Activated CD4-positive, alpha-beta T cell treated with anti-CD3 and anti-CD28 coated beads, Interleukin-2, amount 10 ng/mL, durations not matched to agents 7 days and 5 days (primary cell): ENCODE data around the gene DNMT3A. TPM values are rescaled to one million over a fixed set of nuclear protein-coding genes. Genes with fewer than 3 reads are reported as not detected.
A peak's percentile ranks its signal among the peaks of the same experiment; 100 is the strongest.

Experiments used
- CTCF ChIA-PET: fragments of 350-600 bp; sonication (Branson Sonifier 250); formaldehyde crosslinking; loops from one replicate; lab custom pipeline; 2021; ENCODE audit warnings: antibody characterized with exemption; lab: Charles Lee
- POLR2A ChIA-PET: fragments of 350-600 bp; sonication (Branson Sonifier 250); formaldehyde crosslinking; loops from one replicate; lab custom pipeline; 2021; ENCODE audit warnings: antibody characterized with exemption; lab: Charles Lee
- DNase-seq: peaks from one replicate; pipeline ENCODE4 v3.0.0-alpha.2; 2020
- H3K27ac Mint-ChIP-seq: one replicate; pipeline ENCODE4 v1.8.0; 2021; ENCODE audit warnings: mild to moderate bottlenecking, moderate library complexity, mixed read lengths
- H3K27me3 Mint-ChIP-seq: one replicate; pipeline ENCODE4 v1.8.0; 2021; ENCODE audit warnings: mixed read lengths
- H3K36me3 Mint-ChIP-seq: one replicate; pipeline ENCODE4 v1.8.0; 2021; ENCODE audit warnings: low read depth, mixed read lengths
- H3K4me1 Mint-ChIP-seq: one replicate; pipeline ENCODE4 v1.8.0; 2021; ENCODE audit warnings: mixed read lengths
- H3K4me3 Mint-ChIP-seq: one replicate; pipeline ENCODE4 v1.8.0; 2021; ENCODE audit warnings: mild to moderate bottlenecking, moderate library complexity, mixed read lengths
- H3K9me3 Mint-ChIP-seq: one replicate; pipeline ENCODE4 v1.8.0; 2021; ENCODE audit warnings: mixed read lengths
- total RNA-seq, 2 experiments: library from RNA; stranded (reverse); gene quantifications; one replicate each; pipeline ENCODE4 v1.2.3, GENCODE V29; 2021

DNMT3A gene
- total RNA-seq, 2 experiments from 2014 or later: 55.9 to 62.3 TPM

DNA sequence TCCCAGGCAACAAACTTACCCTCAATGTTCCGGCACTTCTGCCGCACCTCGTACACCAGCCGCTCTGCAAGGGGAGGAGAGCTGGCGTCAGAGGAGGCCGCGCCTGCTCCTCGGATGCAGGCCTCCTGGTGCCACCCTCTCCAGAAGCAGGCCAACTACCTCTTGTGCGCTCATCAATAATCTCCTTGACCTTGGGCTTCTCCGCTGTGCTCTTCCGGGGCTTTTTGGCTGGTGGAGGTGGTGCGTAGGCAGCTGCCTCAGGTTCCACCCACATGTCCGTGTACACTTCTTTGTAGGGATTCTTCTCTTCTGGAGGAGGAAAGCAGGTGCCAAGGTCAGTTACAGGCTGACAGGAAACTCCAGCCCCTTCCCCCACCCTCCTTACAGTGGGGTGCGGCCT, 95.7 kb downstream of the DNMT3A start:
- Mint-ChIP-seq H3K27ac (no peak overlapping the region), H3K9me3 (no peaks in the 10 kb centered on the region), H3K36me3 (peaks cover 40% of the 10 kb centered on the region), H3K27me3 (no peaks in the 10 kb centered on the region), H3K4me1 (peaks cover 17% of the 10 kb centered on the region), H3K4me3 (no peak overlapping the region)
- ChIA-PET CTCF (no interaction called here), POLR2A (no interaction called here)
- no peak for DNase-seq

DNA sequence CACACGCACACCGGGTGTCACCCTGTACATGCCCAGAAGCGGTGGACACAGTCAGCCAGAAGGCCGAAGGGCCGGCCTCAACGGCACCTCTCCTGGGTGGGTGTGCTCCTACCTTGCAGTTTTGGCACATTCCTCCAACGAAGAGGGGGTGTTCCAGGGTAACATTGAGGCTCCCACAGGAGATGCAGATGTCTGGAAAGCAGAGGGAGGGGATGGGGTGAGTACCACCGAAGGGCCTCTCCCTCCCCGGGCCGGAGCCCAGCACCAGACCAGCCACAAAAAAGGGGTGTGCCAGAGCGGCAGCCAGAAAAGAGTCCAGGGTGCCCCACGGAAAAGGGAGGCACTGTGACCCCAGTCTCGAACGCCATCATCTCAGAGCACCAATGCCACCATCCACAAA, 96.6 kb downstream of the DNMT3A start:
- CTCF ChIA-PET: no interaction called here

DNA sequence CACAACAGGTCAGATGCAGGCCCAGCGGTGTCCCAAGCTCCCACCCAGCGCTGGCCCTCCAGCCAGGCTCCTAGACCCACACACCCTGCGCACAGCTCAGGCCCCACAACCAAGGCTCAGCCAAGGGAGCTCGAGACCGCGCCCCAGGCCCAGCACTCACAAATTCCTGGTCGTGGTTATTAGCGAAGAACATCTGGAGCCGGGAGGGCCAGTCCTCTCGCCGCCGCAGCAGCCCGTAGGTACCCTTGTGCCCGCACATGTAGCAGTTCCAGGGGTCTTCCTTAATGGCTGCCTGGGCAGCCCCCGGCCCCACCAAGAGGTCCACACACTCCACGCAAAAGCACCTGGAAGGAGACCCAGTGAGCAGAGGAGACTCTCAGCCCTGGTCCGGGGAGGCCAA, 97.7 kb downstream of the DNMT3A start:
- no peaks in the 10 kb centered on the region for H3K4me1 Mint-ChIP-seq
- CTCF ChIA-PET: no interaction called here

More for the DNA sequence above, 96.6 kb downstream of the DNMT3A start:
- no peak for DNase-seq
- Mint-ChIP-seq H3K36me3 (peaks cover 43% of the 10 kb centered on the region), H3K9me3 (no peaks in the 10 kb centered on the region), H3K4me1 (peaks cover 10% of the 10 kb centered on the region), H3K4me3 (no peak overlapping the region), H3K27ac (no peak overlapping the region), H3K27me3 (no peaks in the 10 kb centered on the region)
- POLR2A ChIA-PET: no interaction called here

DNA sequence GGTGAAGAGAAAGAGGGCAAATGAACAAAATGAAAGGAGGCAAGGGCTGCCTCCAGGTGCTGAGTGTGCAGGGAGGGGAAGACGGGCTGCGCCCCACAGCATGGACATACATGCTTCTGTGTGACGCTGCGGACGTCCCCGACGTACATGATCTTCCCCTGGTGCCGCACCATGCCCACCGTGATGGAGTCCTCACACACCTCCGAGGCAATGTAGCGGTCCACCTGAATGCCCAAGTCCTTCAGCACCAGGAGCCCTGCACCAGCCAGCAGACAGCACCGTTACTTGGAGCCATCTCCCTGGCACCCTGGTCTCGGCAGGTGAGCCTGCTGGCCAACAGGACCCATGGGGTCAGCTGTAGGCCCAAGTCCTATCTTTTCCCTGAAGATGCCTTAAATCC, 100.3 kb downstream of the DNMT3A start:
- Mint-ChIP-seq H3K4me1 (no peaks in the 10 kb centered on the region), H3K36me3 (peaks cover 48% of the 10 kb centered on the region), H3K4me3 (no peak overlapping the region), H3K27me3 (no peaks in the 10 kb centered on the region), H3K27ac (no peak overlapping the region), H3K9me3 (no peaks in the 10 kb centered on the region)
- no peak for DNase-seq
- ChIA-PET POLR2A (no interaction called here), CTCF (interaction anchor here (0.6 to 1.0 kb wide), 3 partner anchors 14 to 59 kb away, joined by 3 read pairs; no protein-coding TSS in a partner anchor)

More for the DNA sequence above, 97.7 kb downstream of the DNMT3A start:
- Mint-ChIP-seq H3K4me3 (no peak overlapping the region), H3K36me3 (peaks cover 45% of the 10 kb centered on the region), H3K27ac (no peak overlapping the region), H3K27me3 (no peaks in the 10 kb centered on the region), H3K9me3 (no peaks in the 10 kb centered on the region)
- DNase-seq: no peak
- POLR2A ChIA-PET: no interaction called here

DNA sequence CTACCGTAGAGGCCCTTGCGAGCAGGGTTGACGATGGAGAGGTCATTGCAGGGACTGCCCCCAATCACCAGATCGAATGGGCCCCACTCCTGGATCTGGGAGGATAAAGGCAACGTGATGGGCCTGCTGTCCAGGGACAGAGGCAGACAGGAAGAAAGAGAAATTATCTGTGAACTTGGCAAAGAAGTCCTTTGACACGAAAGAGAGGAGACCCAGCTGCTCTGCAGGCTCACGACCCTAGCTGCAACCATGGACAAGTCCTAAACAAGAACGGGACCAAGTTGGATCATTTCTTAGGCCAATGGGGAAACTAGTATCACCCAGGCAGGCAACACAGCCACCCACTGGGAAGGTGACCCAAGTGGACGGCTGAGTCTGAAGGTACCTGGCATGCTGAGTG, 101.1 kb downstream of the DNMT3A start:
- H3K4me1 Mint-ChIP-seq: no peaks in the 10 kb centered on the region
- ChIA-PET CTCF (no interaction called here), POLR2A (no interaction called here)
- H3K36me3 Mint-ChIP-seq: peaks cover 50% of the 10 kb centered on the region
- peak overlapping the region; percentile 27 for H3K27ac Mint-ChIP-seq
- no peak for DNase-seq
- no peaks in the 10 kb centered on the region for H3K27me3 Mint-ChIP-seq
- no peaks in the 10 kb centered on the region for H3K9me3 Mint-ChIP-seq
- no peak overlapping the region for H3K4me3 Mint-ChIP-seq

DNA sequence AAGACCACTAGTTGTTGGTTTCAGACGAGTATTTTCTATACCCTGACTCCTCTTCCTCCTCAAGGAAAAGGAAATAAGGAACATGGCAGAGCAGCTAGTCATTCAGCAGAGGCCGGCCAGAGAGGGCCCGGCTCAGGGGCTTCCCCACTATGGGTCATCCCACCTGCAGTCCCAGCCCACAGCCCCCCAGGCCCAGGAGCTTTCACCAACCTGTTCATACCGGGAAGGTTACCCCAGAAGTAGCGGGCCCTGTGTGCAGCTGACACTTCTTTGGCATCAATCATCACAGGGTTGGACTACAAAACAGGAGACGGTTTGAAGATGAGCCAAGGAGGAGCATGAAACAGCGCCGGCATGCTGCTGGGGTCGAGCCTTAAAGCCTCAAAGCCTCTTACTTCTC, 102.8 kb downstream of the DNMT3A start:
- ChIA-PET POLR2A (no interaction called here), CTCF (no interaction called here)
- no peaks in the 10 kb centered on the region for H3K9me3 Mint-ChIP-seq
- no peaks in the 10 kb centered on the region for H3K27me3 Mint-ChIP-seq
- H3K4me3 Mint-ChIP-seq: no peak overlapping the region
- no peaks in the 10 kb centered on the region for H3K4me1 Mint-ChIP-seq
- peak overlapping the region; percentile 9 for H3K27ac Mint-ChIP-seq
- H3K36me3 Mint-ChIP-seq: peaks cover 59% of the 10 kb centered on the region
- DNase-seq: no peak

DNA sequence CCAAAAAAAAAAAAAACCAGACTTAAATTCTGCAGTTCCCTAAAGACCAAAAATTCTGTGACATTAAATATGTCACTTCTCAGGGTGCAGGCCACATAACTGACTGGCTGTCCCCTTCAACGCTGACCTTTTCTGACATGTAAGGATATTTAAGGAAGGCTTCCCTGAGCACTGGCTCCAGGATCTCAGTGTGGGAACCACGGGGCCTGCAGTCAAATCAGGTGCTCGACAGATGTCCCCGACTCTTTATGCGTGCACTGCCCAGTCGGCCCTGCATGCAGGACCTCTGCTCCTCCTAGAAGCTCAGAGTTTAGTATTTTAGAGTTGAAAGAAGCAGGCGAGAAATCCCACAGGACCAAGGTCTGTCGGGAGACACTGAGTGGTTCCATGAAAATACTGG, 104.0 kb downstream of the DNMT3A start:
- H3K9me3 Mint-ChIP-seq: no peaks in the 10 kb centered on the region
- ChIA-PET POLR2A (no interaction called here), CTCF (no interaction called here)
- no peaks in the 10 kb centered on the region for H3K4me1 Mint-ChIP-seq
- DNase-seq: no peak
- no peak overlapping the region for H3K27ac Mint-ChIP-seq
- H3K36me3 Mint-ChIP-seq: peaks cover 57% of the 10 kb centered on the region
- no peaks in the 10 kb centered on the region for H3K27me3 Mint-ChIP-seq
- no peak overlapping the region for H3K4me3 Mint-ChIP-seq

DNA sequence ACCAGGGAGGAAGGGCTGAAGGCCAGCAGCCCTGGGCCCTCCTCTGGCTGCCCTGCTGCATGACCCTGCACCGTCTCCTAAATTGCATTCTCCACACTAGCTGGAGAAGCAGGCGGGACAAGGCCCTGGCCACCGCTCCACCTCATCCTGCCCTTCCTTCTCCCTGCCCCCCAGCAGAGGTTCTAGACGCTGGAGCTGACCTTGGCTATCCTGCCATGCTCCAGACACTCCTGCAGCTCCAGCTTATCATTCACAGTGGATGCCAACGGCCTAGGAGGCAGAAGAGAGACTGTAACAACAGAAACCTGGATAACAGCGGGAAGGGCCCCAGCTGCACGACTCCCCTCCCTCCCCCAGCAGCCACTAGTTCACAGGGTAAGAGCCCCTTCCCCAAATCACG, 105.0 kb downstream of the DNMT3A start:
- H3K27me3 Mint-ChIP-seq: no peaks in the 10 kb centered on the region
- H3K4me1 Mint-ChIP-seq: no peaks in the 10 kb centered on the region
- POLR2A ChIA-PET: no interaction called here
- peaks cover 49% of the 10 kb centered on the region for H3K36me3 Mint-ChIP-seq
- H3K27ac Mint-ChIP-seq: no peak overlapping the region
- no peaks in the 10 kb centered on the region for H3K9me3 Mint-ChIP-seq
- no peak overlapping the region for H3K4me3 Mint-ChIP-seq
- no peak for DNase-seq
- CTCF ChIA-PET: interaction anchor here (1.0 kb wide), 1 partner anchor 19 kb away, joined by 3 read pairs; no protein-coding TSS in a partner anchor

DNA sequence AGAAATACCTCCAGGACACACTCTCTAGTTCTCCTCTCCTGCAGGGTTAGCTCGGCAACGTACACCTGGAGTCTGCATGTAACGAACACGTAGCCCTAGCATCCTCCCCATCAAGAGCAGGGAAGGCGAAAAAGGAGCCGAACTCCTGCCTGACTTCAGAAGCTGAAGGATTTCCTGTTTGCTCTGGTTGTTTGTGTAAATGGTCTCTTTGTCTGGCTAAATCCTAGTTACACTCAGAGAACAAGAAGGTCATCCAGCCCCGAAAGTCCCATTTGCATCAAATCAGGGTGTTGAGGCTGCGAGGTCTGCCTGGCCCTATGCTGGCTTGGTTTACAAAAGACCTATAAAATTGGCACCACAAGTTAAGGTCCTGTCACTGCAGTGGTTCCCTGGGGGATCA, 107.0 kb downstream of the DNMT3A start:
- Mint-ChIP-seq H3K27me3 (no peaks in the 10 kb centered on the region), H3K27ac (no peak overlapping the region), H3K9me3 (no peaks in the 10 kb centered on the region), H3K36me3 (peaks cover 41% of the 10 kb centered on the region), H3K4me3 (no peak overlapping the region), H3K4me1 (no peaks in the 10 kb centered on the region)
- POLR2A ChIA-PET: no interaction called here
- DNase-seq: no peak
- CTCF ChIA-PET: interaction anchor here (0.8 kb wide), 1 partner anchor 622 kb away, joined by 8 read pairs; no protein-coding TSS in a partner anchor

DNA sequence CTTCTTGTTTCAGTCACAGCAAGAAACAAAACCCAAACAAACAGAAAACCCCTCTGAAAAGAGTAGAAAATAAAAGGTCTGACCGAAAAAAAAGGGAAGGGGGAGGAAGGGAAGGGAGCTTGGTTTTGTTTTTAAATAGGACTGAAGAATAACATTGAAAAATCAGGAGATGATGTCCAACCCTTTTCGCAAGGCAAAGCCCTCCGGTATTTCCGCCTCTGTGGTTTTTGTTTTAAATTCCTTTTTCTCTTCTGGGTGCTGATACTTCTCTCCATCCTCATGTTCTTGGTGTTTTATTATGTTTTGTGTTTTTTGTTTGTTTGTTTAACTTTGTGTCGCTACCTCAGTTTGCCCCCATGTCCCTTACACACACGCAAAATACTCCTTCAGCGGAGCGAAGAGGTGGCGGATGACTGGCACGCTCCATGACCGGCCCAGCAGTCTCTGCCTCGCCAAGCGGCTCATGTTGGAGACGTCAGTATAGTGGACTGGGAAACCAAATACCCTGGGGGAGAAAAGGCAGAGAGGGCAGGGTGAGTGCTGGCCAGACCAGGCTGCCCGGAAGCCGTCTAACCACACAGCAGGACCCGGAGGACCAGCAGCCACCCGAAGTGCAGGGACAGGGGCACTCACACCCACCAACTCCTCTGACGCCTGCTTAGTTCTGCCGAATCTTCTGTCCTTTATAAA, 107.7 kb downstream of the DNMT3A start:
- no peak for DNase-seq
- peaks cover 38% of the 10 kb centered on the region for H3K36me3 Mint-ChIP-seq
- no peaks in the 10 kb centered on the region for H3K27me3 Mint-ChIP-seq
- POLR2A ChIA-PET: no interaction called here
- CTCF ChIA-PET: interaction anchor here (0.8 kb wide), 1 partner anchor 621 kb away, joined by 8 read pairs; no protein-coding TSS in a partner anchor
- H3K4me1 Mint-ChIP-seq: no peaks in the 10 kb centered on the region
- H3K4me3 Mint-ChIP-seq: no peak overlapping the region
- no peaks in the 10 kb centered on the region for H3K9me3 Mint-ChIP-seq
- H3K27ac Mint-ChIP-seq: no peak overlapping the region

DNA sequence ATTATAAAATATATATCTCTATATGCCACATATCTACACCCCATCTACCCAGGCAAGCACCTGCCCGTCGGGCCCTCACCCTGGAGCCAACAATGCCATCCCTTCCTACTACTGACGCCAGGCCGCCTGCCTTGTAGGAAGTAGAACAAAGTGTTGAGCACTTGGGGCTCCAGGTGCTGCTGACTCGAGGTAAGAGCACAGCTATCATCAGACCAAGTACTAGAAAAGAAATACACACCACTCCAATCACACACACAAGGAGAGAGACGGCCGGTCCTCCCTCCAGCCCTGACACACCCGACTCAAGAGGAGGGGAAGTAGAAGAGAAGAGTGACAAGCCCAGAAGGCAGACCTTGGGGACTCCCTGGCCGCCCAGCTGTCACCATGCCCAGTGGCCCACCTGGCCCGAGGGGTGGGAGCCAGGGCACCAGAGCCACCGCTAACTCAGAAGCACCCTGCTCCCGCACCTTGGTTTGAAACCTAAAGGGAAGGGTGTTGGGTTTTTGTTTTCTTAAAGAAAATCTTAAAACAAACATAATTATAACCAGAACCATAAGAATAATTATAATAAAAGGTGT, 109.4 kb downstream of the DNMT3A start:
- Mint-ChIP-seq H3K36me3 (peaks cover 30% of the 10 kb centered on the region), H3K4me1 (peaks cover 7% of the 10 kb centered on the region), H3K4me3 (no peak overlapping the region), H3K9me3 (no peaks in the 10 kb centered on the region), H3K27ac (no peak overlapping the region), H3K27me3 (no peaks in the 10 kb centered on the region)
- no peak for DNase-seq
- CTCF ChIA-PET: interaction anchor here (1.6 kb wide), 1 partner anchor 10 kb away, joined by 4 read pairs; no protein-coding TSS in a partner anchor
- POLR2A ChIA-PET: no interaction called here

DNA sequence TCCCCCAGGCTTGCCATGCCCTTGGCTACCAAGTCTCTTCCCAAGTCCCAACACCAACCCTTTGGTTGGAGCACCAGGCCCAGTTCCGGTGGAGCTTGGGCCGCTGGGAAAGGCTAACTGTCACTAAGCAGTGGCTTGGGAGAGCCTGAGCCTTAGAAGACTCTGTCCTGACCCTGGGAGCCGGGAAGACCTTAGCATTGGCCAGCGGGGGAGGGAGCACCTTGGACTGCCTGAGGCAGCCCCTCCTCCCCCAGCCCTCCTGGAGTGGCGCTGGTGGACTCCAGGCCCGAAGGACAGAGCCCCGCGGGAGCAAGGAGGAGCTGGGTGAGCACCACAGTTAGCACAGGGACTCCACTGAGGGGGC, 110.8 kb downstream of the DNMT3A start:
- Mint-ChIP-seq H3K4me3 (no peak overlapping the region), H3K4me1 (peaks cover 15% of the 10 kb centered on the region), H3K36me3 (peaks cover 22% of the 10 kb centered on the region), H3K27me3 (no peaks in the 10 kb centered on the region), H3K27ac (no peak overlapping the region), H3K9me3 (no peaks in the 10 kb centered on the region)
- ChIA-PET POLR2A (no interaction called here), CTCF (interaction anchor here (0.6 to 1.6 kb wide), 3 partner anchors 12 to 469 kb away, joined by 3 to 4 read pairs (median 3); no protein-coding TSS in a partner anchor)
- DNase-seq: no peak

DNA sequence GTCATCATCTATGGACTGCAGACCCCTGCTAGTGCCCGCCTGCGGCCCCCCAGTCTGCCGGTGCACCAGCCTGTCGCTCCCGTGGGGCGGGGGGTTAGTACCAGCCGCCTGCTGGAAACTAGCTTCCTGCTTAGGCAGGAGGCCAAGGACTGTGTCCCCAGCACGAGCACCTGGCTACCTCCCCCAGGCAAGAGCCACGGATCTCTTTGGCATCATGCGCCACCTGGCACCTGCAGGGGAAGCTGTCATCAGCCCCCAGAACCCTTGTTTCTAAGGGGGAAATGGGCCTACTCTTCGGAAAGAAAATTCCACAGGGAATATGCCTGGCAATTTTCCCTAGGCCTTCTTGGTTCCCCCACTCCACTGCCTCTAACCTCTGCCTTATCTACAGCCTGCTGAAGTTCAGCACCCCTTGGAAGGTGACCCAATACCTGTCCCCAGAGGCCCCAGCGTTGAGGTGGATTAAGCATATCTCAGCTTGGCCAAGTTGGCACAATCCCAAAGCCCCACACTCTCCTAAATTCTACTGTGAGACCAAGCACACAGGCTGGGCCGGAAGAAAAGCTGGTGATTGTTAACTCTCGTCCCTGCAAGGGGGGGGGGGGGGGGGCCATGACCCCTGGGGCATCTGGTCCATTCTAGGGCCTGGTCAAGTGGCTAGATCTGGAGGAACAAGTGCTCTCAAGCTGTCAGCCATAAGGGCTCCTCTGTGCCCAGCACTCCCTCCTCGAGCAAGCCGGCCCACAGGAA, 111.4 kb downstream of the DNMT3A start:
- POLR2A ChIA-PET: no interaction called here
- Mint-ChIP-seq H3K4me1 (peaks cover 15% of the 10 kb centered on the region), H3K36me3 (peaks cover 17% of the 10 kb centered on the region), H3K9me3 (no peaks in the 10 kb centered on the region), H3K27ac (no peak overlapping the region), H3K4me3 (no peak overlapping the region), H3K27me3 (no peaks in the 10 kb centered on the region)
- no peak for DNase-seq
- CTCF ChIA-PET: interaction anchor here (0.6 to 1.1 kb wide), 3 partner anchors 17 to 469 kb away, joined by 3 read pairs; no protein-coding TSS in a partner anchor
